Activated effector memory CD4-positive, alpha-beta T cell treated with anti-CD3 and anti-CD28 coated beads, Interleukin-2, amount 50 U/mL, for 16 hours (primary cell): ENCODE results near the gene NGF.
"Not testable (repeated sequence)": the region's sequence is repeated elsewhere in the genome, so short reads cannot be mapped to it uniquely, and the experiment has no call there.

Source experiments
- DNase-seq: peaks from one replicate; pipeline ENCODE4 v3.0.0-alpha.2; 2020

The NGF gene

DNA sequence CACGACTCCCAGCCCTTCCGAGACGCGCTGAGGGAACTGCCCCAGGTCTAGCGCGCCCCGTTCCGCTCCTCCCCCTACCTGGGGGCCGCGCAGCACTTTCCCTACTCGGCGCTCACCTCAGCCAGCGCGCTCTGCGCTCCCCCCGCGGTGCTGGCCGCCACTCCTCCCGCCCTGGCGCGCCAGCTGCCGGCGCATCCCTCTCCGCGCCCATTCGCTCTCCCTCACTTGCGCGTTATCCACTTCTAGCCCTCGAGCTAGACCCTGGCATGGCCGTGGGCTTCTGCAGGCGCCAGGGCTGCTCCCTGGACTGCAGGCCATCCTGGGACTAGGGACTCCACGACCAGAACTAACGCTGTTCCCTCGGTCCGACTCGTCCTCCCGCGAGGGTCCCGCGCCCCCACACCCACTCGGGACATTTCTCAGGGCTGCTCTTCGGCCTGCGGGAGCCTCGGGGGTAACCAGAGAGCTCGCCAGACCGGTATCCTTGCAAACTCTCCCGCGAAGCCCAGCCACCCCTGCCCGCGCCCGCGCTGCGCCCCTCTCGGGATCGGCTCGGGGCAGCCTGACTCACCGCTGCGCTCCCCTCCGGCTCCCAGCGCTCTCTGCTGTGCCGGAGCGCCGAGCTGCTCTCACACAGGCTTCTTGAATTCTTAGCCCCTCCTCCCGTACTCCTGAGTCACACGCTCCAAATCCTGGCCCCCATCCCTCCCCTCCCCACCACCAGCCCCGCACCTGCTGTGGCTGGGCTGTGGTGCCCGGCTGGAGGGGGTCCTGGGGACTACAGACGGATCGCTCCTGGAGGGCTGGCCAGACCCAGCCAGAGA lies at the start of gene NGF:
NGF (minus strand) TSS at position 617 of the 824 bp plus-strand sequence. CDS start 51,454 bp downstream, outside the sequence.
- DNase-seq: no peak

DNA sequence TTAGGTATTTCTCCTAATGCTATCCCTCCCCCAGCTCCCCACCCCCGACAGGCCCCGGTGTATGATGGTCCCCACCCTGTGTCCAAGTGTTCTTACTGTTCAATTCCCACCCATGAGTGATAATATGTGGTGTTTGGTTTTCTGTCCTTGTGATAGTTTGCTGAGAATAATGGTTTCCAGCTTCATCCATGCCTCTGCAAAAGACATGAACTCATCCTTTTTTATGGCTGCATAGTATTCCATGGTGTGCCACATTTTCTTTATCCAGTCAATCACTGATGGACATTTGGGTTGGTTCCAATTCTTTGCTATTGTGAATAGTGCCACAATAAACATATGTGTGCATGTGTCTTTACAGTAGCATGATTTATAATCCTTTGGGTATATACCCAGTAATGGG lies 45.4 kb upstream of the NGF start:
- DNase-seq: not testable (repeated sequence)

DNA sequence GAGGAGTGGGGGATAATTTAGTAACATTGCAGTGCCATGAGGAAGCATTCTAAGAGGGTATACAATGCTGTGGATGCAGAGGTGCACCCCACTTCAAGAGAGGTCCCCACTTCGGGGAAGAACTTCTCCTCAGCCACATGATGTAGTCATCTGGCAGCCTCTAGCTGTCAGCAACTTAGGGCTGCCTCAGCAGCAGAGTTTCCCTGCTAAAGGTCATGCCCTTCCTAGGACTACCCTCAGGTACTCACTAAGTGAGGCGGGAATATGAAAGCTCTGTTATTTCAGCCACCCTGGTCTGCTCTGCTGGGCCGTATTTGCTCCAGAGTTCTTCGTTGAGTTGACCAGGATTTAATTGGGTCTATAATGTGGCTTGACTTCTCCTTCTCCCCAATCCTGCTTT lies 41.9 kb upstream of the NGF start:
- DNase-seq: no peak

DNA sequence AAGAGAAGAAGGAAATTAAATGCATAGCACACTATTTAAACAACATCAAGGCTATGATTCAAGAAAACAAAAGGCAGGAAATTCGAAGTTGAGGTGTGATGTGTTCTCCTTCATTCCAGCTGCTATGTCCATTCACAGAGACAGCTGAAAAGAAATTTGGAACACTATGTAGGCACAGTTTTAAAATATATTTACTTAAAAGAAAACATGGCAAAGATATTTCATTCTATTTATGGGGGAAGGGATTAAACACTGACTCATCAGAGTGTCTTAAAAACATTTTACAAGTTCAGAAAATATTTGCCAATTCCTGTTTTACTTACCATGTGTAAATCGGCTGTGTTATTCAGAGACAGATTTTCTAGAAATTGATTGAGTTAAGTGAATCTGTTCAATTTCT lies 39.4 kb upstream of the NGF start:
- DNase-seq: no peak

DNA sequence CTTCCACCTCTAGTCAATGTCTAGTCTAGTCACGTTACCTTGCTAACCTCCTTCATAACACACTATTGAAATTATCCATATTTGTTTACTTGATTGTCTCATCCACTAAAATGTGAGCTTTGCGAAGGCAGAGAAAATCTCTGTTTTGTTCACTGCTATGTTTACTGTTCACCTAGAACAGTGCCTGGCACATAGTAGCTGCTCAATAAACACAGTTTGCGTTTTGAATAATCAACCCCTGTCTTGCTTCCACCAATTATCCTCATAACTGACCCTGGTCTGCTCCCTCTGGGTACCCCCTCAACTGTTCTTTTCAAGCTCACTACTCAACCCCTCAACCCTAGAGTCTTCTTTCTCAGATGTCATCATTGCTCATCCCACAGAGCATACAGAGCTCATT lies 36.5 kb upstream of the NGF start:
- DNase-seq: no peak

DNA sequence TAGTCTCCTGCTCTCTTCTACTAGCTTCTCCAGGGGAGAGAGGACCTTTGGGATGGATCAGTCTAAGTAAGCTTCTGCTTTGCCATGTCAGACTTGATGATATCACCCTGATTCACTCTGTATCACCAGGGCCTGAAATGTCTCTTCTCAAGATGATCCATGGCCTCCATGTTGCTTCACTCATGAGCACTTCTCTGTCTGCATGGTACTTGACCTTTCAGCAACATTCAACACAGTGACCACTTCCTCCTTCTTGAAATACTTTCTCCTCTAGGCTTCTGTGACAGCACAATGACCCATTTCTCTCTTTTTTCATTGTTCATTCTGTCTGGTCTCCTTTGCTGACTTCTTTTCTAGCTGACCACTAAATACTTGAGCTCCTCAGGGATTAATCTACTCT lies 35.3 kb upstream of the NGF start:
- no peak for DNase-seq

DNA sequence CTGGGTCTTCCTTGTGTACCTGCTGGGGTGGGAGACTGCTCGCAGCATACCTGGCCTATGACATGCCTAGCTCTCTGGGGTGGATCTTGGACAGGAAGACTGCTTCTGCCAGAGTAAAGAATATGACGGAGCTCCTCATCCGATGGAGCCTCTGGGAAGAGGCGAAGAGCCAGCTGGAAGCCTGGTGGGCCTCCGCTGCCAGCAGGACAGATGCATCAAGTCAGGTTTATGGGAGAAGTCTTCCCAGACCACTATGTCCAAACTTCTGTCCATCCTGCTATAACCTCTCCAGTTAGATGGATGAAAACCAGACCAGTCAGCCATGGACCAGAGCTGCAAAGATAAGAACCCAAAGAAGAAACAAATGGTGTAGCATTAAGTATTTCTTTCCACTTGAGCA lies 27.7 kb upstream of the NGF start:
- no peak for DNase-seq

DNA sequence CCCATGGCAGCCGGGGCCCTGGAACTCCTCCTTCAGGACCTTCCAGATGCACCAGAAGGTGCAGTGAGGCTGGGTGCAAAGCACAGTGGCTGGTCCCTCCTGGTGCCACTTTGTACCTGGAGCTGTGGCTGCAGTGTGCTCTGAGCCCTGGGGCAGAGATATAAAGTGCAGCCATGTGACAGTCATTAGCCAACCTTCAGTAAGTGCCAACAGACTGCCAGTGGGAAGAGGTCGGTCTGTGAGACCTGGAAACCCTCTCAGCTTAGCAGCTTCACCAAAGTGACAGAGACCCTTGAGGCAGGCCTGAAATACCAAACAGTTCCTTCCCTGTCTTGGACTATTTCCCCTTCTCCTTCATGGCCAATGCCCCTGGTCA lies 26.7 kb upstream of the NGF start:
- DNase-seq: no peak

GRCh38 chr1:115364046-115364779 lies 26.2 kb upstream of the NGF start:
- DNase-seq: no peak

DNA sequence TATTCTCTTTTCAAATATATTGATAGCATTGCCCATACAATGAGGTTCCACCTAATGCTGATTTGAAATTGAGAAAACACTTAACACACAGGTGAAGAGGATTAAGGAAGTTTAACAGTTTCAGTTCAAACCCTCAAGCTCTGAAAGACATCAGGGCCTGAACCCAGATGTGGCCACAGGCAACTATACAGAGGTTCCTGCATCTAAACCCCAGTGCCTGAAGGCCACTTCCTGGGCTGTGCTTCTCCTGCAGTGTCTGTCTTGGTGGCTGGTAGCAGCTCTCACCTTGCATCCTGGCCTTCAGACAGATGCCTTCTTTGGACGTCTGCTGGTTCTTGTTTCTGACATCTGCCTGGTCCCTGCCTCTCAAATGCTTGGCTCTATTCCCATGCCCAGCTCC lies 25.1 kb upstream of the NGF start:
- DNase-seq: no peak

DNA sequence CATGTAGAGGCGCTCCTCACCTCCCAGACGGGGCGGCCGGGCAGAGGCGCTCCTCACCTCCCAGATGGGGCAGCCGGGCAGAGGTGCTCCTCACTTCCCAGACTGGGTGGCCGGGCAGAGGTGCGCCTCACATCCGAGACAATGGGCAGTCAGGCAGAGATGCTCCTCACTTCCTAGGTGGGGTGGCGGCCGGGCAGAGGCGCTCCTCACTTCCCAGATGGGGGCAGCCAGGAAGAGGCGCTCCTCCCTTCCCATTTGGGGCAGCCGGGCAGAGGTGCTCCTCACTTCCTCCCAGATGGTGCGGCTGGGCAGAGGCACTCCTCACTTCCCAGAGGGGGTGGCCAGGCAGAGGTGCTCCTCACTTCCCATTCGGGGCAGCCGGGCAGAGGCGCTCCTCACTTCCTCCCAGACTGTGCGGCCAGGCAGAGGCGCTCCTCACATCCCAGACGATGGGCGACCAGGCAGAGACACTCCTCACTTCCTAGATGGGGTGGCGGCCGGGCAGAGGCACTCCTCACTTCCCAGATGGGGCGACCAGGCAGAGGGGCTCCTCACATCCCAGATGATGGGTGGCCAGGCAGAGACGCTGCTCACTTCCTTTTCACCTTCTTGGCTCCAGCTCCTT lies 22.6 kb upstream of the NGF start:
- not testable (repeated sequence) for DNase-seq

GRCh38 chr1:115359787-115360452 lies 21.9 kb upstream of the NGF start:
- not testable (repeated sequence) for DNase-seq

DNA sequence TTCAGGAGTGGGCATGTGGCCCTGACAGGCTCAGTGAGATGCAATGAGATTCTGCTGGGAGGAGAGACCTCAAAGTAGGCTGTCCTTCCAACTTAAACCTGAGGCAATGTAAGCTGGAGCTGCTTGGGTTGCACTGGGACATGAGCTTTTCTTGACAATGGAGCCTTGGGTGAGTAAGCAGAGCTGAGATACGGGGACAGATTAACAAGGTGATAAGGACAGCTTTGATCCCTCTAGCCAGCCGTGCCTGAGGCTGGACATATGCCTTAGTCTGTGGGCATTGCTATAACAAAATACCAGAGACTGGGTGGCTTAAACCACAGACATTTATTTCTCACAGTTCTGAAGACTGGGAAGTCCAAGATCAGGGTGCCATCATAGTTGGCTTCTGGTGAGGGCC lies 18.3 kb upstream of the NGF start:
- no peak for DNase-seq

GRCh38 chr1:115355069-115355468 lies 17.0 kb upstream of the NGF start:
- DNase-seq: no peak

- DNase-seq: no peak
Measured at GRCh38 chr1:115351143-115351542, 13.1 kb upstream of the NGF start.

GRCh38 chr1:115348636-115349035 lies 10.6 kb upstream of the NGF start:
- no peak for DNase-seq

DNA sequence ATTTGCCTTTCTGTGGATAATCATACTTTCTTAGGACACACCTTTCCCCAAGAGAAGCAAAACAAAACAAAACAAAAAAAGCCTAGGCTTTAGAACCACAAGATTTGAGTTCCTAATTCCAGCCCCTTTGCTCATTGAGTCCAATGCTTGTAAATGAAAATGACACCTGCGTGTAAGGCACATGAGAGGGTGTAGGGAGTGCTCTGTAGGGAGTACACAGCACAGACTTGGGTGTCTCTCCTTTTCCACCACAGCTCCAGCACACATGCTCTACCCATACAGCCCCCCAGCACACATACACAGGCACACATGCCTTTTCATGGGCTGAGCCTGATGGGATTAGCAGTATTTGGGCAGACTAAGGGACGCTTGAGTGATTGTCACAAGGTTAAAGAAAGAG lies 9.2 kb upstream of the NGF start:
- DNase-seq: no peak

- DNase-seq: no peak
Measured at GRCh38 chr1:115343200-115343737, 5.2 kb upstream of the NGF start.

- DNase-seq: no peak
Measured at GRCh38 chr1:115341948-115342347, 3.9 kb upstream of the NGF start.

- DNase-seq: no peak
Measured at GRCh38 chr1:115340879-115341278, 2.8 kb upstream of the NGF start.

DNA sequence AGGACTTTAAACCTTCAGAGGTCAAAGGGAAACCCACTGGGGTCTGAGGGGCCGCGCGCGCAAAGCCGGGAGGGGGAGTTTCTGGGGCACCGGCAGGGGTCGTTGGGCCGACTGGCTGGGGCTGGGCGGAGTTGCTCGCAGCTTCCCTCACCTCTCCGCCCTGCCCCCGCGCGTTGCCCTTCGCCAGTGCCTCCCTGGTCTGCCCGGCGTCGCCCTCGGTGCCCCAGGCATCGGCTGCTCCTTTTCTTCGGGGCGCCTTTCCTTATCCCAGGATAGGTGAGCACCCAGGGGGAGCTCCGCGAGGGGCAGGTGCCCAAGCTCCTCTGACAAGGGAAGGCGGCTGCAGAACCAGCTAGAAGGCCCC lies 390 bp upstream of the NGF start:
- peak; percentile 53 for DNase-seq

DNA sequence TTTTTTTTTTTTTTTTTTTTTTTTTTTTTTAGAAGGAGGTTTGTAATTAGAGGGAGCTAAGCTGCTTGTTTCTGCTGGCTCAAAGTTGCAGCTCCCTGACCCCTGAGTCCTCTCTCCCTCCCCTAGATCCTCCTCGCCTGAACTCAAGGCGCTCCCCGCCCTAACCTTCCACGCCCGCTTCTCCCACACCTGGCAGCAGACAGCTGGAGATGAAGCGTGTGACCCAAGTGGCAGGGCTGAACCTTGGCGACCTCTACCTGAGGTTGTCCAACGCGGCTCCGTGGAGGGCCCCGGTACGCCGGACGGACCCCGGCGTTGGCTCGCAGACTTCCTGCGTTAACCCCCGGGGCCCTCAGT lies 795 bp downstream of the NGF start:
- DNase-seq: no peak

DNA sequence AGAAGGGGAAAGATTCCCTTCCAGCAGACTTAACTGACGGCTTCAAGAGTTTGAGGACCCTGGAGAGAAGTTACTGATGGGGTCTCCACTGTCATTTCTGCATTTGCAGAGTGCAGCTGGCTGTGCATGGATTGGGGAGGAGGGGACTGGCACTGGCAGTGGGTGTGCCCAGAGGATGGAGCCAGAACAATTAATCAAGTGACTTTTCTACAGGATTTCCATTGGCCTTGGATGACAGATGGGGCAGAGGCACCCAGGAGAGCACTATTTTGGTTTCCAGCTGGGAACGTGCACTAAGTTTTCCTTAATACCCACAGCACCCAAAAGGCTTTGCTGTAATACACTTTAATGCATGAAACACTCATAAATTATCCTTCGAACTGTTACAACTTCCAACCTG lies 1.3 kb downstream of the NGF start:
- no peak for DNase-seq
